HG03159 (cell line): ENCODE results near the gene SAG.

ENCODE experiments used
- ATAC-seq: cut with Tn5 transposase; IDR thresholded peaks from one replicate; pipeline ENCODE4 v1.9.1; 2021; ENCODE audit warnings: mild to moderate bottlenecking, moderate library complexity; ENCODE audit not compliant: unreplicated experiment

The SAG gene

DNA sequence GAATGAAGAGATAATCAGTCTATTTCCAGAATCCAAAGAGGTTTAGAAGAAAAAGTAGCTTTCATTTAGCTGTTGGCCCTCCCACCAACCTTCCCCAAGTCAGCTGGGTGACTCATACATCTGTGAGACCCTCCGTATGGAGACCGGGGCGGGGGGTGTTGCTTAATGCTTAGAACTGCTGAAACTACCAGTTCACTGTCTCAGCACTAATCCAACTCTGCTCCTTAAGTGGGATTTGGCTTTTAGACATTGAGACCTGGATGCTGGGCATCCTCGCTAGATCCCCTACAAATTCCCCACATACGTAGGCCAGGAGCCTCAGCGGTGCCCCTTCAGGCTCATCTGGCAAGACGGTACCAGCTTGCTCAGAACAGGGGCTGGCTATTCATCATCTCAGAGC, at the start of gene SAG:
Gene SAG, plus strand, starts transcription at position 252 of the 400 bp plus-strand sequence. CDS start 1,374 bp downstream, outside the sequence.
- ATAC-seq, result no peak

DNA sequence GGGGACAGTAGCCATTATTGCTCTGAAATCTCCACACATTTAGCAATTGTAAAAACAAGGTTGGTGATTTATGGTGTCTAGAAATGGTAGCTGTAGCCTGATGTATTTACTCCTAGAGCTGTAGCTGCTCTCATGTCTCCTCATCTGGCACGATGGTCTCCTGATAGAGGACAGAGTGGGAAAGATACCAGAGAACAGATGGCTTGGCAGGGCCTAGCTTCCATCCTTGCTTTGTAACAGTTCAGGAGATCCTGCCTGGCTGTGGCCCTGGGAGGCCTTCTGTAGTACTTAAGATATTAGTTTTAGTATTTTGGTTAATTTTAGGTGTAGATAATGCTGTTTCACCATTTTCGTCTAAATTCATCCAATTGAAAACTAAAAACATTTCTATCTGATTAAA, 49.4 kb upstream of the SAG start:
- no peak for ATAC-seq

DNA sequence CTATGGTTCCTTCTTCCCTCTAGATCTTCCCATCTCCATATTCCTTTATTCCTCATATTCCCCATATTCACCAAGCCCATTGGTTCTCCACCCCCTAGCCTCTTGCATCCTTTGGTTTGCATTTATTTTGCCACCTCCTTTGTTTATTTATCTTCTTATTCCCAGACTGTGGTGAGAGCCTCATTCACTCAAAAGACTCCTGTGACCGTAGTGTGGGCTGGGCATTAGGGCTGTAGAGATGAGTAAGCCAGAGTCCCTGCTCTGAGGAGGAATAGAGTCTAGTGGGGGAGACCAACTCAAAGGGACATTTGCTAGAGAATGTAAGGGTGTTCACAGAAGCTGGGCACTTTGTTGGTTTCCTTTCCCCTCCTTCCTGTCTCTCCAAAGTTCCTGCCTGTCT, 47.9 kb upstream of the SAG start:
- ATAC-seq, result no peak

DNA sequence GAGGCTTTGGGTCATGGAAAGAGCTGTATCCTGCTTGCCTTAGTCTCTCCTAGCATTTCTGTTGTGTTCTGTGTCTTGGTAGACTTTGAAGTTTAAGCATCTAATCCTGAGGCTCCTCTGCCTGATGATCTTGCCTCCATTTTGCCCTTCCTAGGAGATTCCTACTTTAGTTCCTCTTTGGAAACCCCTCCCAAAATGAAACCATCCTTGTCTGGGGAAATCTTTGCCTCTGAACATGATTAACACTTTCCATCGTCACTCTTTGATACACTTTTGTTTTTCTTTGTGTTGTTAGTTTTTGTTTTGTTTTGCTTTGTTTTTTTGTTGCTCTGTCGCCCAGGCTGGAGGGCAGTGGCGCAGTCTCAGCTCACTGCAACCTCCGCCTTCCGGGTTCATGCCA, 47.0 kb upstream of the SAG start:
- ATAC-seq, result no peak

DNA sequence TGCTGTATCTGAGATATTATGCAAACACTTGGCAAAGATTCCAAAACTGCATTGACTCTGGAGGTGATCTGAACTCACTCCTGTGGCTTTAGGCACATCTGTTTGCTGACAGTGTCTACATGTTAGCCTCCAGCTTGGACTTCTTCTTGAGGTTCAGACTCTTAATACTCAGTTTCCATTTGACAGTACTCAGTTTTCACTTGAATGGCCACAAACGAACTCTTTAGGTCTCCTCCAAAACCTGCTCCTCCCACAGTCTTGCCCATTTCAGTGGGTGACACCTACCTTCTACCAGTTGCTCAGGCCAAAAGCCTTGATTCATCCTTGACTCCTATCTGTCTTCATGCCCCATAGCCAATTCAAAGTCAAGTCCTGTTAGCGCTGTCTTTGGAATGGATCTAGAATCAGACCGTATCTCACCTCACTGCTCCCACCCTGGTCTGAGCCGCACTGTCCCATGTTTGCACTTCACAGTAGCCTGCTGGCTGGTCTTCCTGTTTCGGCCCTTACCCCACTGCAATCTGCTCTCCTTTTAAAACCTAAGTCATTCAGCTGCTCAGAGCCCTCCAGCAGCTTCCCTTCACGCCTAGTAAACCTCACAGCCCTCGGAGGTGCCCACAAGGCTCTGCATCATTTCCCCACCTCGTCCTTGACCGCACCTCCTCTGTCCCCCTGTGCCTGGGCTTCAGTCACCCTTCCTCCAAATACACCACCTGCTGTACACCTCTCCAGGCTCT, 45.6 kb upstream of the SAG start:
- ATAC-seq, result no peak

DNA sequence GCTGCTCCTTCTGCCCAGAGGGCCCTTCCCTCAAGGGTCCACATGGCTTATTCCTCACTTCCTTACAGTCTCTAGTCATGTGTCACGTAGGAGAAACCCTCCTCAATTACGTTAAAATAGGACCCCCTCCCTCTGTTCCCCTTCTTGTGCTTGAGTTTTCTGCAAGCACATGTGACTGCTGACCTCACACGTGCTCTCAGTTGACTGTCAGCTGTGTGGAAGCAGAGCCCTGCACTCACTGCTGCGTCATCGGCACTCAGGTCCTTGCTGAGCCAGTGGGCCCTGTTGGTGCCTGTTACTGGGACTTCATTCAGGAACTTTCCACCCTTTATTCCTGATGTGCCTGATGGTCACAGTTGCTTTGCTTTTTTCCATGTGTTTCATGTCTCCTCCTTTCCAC, 45.1 kb upstream of the SAG start:
- no peak for ATAC-seq

DNA sequence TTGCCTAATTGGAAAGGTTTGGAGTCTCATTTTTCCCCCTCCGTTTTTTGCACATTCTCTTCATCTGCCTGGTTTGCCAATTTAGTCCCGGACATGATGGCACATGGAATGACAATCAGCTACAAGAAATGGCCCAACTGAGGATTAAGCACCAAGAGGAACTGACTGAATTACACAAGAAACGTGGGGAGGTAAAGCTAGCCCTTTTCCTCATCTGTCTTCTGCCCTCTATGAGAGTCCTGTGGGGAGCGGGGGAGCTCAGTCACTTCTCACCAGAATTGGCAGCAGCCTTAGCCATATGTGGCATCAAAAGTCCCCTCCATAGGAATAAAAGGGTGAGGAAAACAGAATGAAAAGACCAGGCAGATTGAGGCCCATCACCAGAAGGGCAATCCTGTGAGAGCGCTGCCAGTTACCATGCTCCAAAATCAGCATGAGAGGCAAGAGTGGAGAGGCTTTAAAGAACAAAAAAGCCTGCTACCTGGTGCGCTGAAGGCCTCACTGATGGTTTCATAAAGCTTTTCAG, 44.5 kb upstream of the SAG start:
- ATAC-seq, result no peak

DNA sequence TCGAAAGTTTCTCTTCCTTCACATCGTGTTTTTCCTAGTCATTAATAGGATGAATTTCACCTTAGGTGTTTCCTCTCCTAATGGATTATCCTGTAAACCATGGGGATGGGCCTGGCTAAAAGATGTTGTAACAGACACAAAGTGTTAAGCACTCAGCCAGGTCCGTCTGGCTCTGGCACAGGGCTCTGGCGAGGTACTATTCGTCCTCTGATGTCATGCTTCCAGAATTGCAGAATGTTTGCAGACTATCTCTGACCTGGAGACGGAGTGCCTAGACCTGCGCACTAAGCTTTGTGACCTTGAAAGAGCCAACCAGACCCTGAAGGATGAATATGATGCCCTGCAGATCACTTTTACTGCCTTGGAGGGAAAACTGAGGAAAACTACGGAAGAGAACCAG, 42.9 kb upstream of the SAG start:
- ATAC-seq, result no peak

DNA sequence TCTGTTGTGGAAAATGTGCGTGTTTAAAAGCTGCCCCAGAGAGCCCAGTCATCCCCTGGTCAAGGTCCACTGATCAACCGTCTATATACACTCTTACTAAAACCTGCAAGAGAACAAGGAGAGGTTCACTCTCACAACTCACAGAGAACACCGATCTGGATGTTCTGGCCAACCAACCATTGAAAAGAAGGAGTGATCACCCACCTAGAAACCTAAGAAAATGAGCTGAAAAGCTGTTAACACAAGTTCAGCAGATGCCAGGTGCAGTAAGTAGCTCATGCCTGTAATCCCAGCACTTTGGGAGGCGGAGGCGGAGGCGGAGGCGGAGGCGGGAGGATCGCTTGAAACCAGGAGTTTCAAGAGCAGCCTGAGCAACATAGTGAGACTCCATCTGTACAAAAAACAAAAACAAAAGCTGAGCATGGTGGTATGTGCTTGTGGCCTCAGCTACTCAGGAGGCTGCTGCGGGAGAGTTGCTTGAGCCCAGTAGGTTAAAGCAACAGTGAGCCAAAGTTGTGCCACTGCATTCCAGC, 41.7 kb upstream of the SAG start:
- ATAC-seq, result no peak

DNA sequence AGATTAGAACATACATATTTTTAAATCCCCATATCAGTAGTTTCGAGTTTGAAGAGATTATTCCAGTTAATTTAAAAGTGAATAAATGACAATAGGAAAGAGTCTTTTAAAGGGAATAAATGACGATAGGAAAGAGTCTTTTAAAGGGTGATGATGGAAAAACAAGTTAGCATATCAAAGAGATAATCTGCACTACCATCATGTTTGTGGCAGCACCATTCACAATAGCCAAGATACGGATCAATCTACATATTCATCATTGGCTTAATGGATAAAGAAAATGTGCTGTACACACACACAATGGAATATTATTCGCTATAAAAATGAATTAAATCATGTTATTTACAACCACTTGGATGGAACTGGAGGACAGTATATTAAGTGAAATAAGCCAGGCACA, 41.1 kb upstream of the SAG start:
- no peak for ATAC-seq

DNA sequence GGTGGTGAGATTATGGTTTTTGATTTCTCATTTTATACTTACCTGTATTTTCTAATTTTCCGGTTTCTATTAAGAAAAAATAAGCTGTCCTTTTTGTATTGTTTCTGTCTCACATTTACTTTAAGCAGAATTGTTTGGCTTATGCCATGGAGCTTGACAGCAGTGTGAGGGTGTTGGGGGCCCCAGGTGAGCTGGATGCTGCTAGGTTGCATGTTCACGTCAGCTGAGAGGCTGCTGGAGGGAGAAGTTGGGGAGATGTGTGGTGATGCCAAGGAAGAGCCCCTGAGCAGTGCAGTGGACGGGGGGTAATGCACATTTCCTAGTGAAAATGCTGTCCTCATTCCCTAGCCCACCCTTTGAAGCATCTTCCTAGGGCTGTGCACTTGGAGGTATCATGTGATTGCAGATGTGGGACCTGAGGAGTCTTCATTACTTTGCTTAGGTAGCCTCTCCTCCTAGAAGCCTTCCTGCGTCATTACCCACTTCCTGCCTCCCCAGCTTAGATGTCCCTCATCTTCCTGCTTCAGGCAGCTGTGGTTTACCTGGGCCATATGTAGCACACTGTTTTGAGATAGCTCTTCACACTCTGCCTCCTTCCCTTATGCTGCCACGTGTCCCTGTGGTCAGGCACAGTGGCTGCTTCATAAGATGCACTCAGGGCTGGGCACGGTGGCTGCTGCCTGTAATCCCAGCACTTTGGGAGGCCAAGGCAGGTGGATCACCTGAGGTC, 39.9 kb upstream of the SAG start:
- peak; percentile 77 for ATAC-seq

DNA sequence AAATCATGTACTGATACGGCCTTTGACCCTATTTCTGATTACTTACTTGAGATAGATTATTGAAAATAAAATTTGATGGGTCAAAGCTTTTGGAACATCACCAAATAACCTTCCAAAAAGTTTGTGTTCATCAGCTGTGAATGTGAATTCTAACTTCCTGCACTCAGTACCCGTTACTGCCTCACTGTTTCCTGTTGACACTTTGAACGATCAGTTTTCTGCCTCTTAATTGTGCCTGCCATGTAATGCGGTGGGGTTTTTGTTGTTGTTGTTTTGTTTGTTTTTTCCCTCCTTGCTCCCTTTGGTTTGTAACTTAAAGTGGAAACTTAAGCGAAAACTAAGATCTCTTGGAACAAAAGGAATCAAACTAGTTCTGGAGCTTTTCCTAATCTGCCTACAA, 37.2 kb upstream of the SAG start:
- no peak for ATAC-seq

DNA sequence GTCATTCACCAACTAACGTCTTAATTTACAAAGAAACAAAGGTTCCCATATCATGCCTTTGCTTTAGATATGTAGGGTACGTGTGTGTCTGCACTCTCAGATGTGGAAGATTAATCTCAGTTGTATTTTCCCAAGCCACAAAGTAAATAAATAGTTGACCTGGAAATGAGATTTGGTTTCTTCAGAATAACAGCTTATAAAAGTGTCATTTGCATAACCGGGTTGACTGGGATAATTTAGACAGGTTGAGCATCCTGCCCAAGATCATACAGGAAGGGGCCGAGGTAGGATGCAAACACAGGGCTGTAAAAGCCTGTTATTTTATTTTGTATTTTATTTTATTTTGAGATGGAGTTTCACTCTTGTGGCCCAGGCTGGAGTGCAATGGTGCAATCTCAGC, 36.7 kb upstream of the SAG start:
- no peak for ATAC-seq

DNA sequence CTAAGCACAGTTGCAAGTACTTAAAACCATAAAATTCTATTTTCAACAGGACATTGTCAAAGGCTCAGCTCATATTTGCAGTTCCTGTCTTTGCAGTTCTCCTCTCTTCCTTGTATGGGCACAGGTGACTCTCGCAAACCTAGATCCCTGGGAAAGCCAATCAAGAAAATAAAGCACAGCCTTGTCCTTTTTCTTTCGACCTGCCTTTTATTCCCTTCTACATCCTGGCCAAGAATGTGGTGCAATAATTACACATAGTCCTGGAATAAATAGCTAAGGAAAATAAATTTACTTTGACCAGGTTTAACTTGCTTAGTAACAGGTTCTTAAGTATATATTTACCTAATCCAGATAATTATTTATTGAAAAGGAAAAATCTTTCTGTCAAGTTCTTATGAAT, 35.9 kb upstream of the SAG start:
- ATAC-seq, result no peak

DNA sequence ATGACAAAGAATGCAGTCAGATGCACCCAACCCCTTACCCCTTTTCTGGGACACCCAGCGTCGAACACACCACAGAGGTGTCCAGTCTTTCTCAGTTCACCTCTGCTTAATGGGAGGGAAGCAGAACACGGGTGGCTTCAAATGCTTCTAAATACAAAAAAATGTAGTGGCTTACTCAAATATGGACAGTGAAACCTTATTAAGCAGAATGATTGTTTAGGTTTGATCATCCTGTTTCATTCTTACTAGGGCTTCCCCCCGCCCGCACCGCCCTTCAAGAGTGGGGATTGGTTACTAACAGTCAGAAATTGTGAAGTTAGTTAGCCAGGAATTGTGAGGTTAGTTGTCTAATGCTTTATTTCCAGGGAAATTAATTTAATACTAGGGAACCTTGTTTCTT, 34.5 kb upstream of the SAG start:
- no peak for ATAC-seq

DNA sequence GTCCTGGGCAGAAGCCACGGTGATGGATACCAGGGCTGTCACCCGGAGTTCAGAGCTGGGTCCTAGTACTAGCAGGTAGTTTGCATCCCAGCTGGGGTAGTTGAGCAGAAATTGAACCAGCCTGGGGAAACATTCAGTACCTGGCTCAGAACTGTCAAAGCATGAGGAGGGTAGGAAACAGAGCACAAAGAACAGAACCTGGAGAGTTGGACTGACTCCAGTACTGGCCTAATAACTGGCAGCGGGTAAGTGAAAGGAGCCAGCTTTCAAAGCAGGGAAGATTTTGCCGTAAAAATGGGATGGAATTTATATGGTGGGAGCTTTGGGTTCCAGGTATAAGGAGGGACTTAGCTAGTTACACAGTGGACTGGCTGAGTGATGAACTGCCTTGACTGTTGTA, 32.4 kb upstream of the SAG start:
- no peak for ATAC-seq

DNA sequence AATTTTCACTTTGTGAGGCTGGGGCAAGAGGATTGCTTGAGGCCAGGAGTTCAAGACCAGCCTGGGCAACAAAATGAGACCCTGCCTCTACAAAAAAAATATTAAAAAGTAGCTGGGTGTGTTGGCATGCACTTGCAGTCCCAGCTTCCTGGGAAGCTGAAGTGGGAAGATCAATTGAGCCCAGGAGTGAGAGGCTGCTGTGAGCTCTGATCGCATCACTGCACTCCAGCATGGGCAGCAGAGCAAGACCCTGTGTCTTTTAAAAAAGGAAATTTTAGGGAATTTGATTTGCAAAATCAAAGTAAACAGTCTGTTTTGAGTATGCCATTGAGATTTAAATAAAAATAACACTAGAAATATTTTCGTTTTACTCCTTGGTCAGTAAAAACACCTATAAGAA, 28.7 kb upstream of the SAG start:
- ATAC-seq, result no peak

DNA sequence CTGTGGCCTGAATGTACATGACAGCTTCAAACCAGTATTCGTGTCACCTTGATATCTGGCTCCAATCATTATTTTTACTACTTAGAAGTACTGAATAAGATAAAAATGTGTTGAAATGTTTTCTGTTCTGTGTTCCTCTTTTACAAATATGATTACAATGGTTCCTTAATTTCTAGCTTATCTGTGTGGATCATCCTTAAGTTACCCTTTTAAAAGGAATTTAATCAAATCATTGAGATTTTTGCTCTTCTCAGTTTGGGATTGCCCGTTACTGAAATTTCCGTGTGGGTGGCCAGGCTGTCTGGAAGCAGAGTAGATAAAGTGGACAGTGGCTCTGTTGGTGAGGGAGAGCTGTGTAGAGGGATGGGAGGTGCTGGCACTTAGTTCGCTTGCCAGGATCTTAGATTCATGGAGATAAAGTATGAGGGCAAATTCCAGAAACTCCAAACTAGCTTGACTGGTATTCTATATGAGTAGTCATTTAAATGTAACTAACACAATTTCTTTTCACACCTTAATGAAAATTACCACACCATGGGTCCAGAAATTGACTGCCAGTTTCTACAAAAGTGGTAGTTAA, 27.4 kb upstream of the SAG start:
- ATAC-seq, result no peak

DNA sequence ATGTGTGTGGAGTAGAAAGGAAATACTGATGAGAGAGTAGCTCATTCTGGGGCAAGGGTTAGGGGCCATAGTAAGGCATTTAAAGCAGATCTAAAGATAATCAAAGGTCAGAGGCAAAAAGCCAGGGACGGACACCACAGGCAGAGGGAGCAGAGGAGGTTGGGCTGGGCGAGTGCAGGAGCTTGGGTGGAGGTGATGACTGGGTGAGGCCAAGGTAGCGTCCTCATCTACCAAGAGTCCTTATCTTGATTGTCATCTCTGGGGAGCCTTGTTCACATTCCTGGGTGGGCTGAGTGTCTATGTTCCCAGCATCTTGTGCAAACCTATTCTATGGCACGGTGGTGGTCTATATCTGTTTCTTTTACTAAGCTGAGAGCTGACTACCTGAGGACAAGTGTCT, 26.1 kb upstream of the SAG start:
- ATAC-seq, result no peak

DNA sequence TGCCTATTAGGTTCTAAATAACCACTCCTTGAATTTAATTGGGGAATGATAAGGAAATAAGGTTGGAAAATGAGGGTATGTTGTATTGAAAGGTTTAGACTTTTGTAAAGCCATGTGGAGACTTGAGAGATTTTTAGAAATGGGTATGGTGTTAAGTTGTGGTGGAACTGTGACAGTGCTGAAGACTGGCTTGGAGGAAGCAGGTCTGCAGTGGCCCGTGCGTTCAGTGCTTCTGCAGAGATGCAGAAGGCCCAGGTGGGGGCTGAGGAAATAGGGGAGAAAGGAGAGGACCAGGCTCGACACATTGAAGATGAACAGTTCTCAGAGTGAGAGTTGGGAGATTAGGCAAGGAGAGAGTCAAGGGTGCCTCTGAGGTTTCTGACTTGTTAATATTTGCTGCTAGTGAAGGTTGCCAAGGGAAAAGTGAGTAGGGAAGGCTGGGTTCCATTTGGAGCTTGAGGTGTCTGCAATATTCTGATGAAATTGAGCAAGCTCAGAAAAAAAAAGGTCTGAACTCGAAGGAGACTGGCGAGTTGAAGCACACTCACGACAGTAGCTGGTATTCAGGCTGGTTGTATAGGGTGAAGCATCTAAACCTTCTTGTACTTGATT, 25.5 kb upstream of the SAG start:
- no peak for ATAC-seq

DNA sequence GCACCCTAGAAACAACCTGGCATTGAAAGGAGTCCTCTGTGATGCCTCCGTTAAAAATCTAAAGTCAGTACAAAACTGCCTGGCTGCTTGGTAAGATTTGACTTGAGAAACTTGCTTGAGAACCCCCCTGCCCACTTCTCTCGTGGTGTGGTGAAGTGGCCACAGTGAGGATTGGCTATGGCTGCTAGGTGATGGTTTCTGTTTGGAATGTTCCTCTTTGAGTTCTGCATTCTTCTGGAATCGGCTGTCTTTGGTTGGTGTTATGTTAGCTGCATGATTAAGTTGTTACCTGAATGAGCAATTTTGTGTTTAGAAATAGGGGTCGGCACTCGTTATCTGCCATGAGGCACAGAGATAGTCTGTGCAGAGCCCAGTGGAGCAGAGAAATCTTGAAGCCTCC, 21.7 kb upstream of the SAG start:
- no peak for ATAC-seq
